Erythroblast (primary cell): ENCODE measurements around the gene AKAP8L.

Experiments
- GATA1 ChIP-seq: IDR thresholded peaks from 2 replicates; pipeline ENCODE4 v1.6.1; 2011; ENCODE audit warnings: low read depth, mild to moderate bottlenecking, control low read depth, low read length, moderate library complexity
- POLR2A ChIP-seq: IDR thresholded peaks from 2 replicates; pipeline ENCODE4 v1.6.1; 2011; ENCODE audit warnings: mild to moderate bottlenecking, low read length

- TF ChIP-seq POLR2A = no peak
- TF ChIP-seq GATA1 = no peak
These were observed 24.4 kb downstream of the AKAP8L start for GRCh38 chr19:15394426-15394825.
